ENCODE data around the gene HYDIN.
"Not testable (repeated sequence)": the region's sequence is repeated elsewhere in the genome, so short reads cannot be mapped to it uniquely, and the experiment has no call there.

The HYDIN gene

GRCh38 chr16:70933746-70934145 lies 296.8 kb downstream of the HYDIN start:
- in situ Hi-C loops (cut with MboI; ENCODE audit: low pct_unique_long_range_greater_than_20kb, low sequenced_read_pairs); DNase-seq: not testable (repeated sequence)

GRCh38 chr16:70930757-70931156 lies 299.8 kb downstream of the HYDIN start:
- in situ Hi-C loops (cut with MboI; ENCODE audit: low pct_unique_long_range_greater_than_20kb, low sequenced_read_pairs); DNase-seq: not testable (repeated sequence)

GRCh38 chr16:70922164-70922563 lies 308.4 kb downstream of the HYDIN start:
- DNase-seq; in situ Hi-C loops (cut with MboI; ENCODE audit: low pct_unique_long_range_greater_than_20kb, low sequenced_read_pairs): not testable (repeated sequence)

GRCh38 chr16:70920661-70921060 lies 309.9 kb downstream of the HYDIN start:
- in situ Hi-C loops (cut with MboI; ENCODE audit: low pct_unique_long_range_greater_than_20kb, low sequenced_read_pairs); DNase-seq: not testable (repeated sequence)

- in situ Hi-C loops (cut with MboI; ENCODE audit: low pct_unique_long_range_greater_than_20kb, low sequenced_read_pairs); DNase-seq: not testable (repeated sequence)
Observed at GRCh38 chr16:70888208-70888607, 342.3 kb downstream of the HYDIN start.

- DNase-seq; in situ Hi-C loops (cut with MboI; ENCODE audit: low pct_unique_long_range_greater_than_20kb, low sequenced_read_pairs): not testable (repeated sequence)
Observed at GRCh38 chr16:70884652-70885051, 345.9 kb downstream of the HYDIN start.

- in situ Hi-C loops (cut with MboI; ENCODE audit: low pct_unique_long_range_greater_than_20kb, low sequenced_read_pairs); DNase-seq: not testable (repeated sequence)
Observed at GRCh38 chr16:70882311-70882710, 348.2 kb downstream of the HYDIN start.

- DNase-seq; in situ Hi-C loops (cut with MboI; ENCODE audit: low pct_unique_long_range_greater_than_20kb, low sequenced_read_pairs): not testable (repeated sequence)
Observed at GRCh38 chr16:70877895-70878294, 352.6 kb downstream of the HYDIN start.

- DNase-seq; in situ Hi-C loops (cut with MboI; ENCODE audit: low pct_unique_long_range_greater_than_20kb, low sequenced_read_pairs): not testable (repeated sequence)
Observed at GRCh38 chr16:70876442-70876841, 354.1 kb downstream of the HYDIN start.

- in situ Hi-C loops (cut with MboI; ENCODE audit: low pct_unique_long_range_greater_than_20kb, low sequenced_read_pairs); DNase-seq: not testable (repeated sequence)
Observed at GRCh38 chr16:70864698-70865097, 365.8 kb downstream of the HYDIN start.

GRCh38 chr16:70861996-70862395 lies 368.5 kb downstream of the HYDIN start:
- DNase-seq; in situ Hi-C loops (cut with MboI; ENCODE audit: low pct_unique_long_range_greater_than_20kb, low sequenced_read_pairs): not testable (repeated sequence)

- DNase-seq; in situ Hi-C loops (cut with MboI; ENCODE audit: low pct_unique_long_range_greater_than_20kb, low sequenced_read_pairs): not testable (repeated sequence)
Observed at GRCh38 chr16:70851299-70851698, 379.2 kb downstream of the HYDIN start.

- DNase-seq; in situ Hi-C loops (cut with MboI; ENCODE audit: low pct_unique_long_range_greater_than_20kb, low sequenced_read_pairs): not testable (repeated sequence)
Observed at GRCh38 chr16:70823498-70824118, 406.9 kb downstream of the HYDIN start.

- in situ Hi-C loops (cut with MboI; ENCODE audit: low pct_unique_long_range_greater_than_20kb, low sequenced_read_pairs); DNase-seq: not testable (repeated sequence)
Observed at GRCh38 chr16:70822734-70823133, 407.8 kb downstream of the HYDIN start.

- DNase-seq; in situ Hi-C loops (cut with MboI; ENCODE audit: low pct_unique_long_range_greater_than_20kb, low sequenced_read_pairs): not testable (repeated sequence)
Observed at GRCh38 chr16:70818088-70818487, 412.4 kb downstream of the HYDIN start.

GRCh38 chr16:70809392-70810060 lies 421.0 kb downstream of the HYDIN start:
- in situ Hi-C loops (cut with MboI; ENCODE audit: low pct_unique_long_range_greater_than_20kb, low sequenced_read_pairs) = no loop called here
- no peak for DNase-seq

- in situ Hi-C loops (cut with MboI; ENCODE audit: low pct_unique_long_range_greater_than_20kb, low sequenced_read_pairs) = no loop called here
- no peak for DNase-seq
Observed at GRCh38 chr16:70808371-70808770, 422.2 kb downstream of the HYDIN start.

- in situ Hi-C loops (cut with MboI; ENCODE audit: low pct_unique_long_range_greater_than_20kb, low sequenced_read_pairs) = no loop called here
- no peak for DNase-seq
Observed at GRCh38 chr16:70805787-70806186, 424.7 kb downstream of the HYDIN start.

GRCh38 chr16:70805380-70805779 lies 425.1 kb downstream of the HYDIN start:
- in situ Hi-C loops (cut with MboI; ENCODE audit: low pct_unique_long_range_greater_than_20kb, low sequenced_read_pairs) = no loop called here
- no peak for DNase-seq

- in situ Hi-C loops (cut with MboI; ENCODE audit: low pct_unique_long_range_greater_than_20kb, low sequenced_read_pairs) = no loop called here
Observed at GRCh38 chr16:70804734-70805169, 425.8 kb downstream of the HYDIN start.

More at GRCh38 chr16:70804734-70805169, 425.8 kb downstream of the HYDIN start:
- DNase-seq = no peak
